ENCODE data around the gene AHNAK.

Gene AHNAK

GRCh38 chr11:62546244-62546928 lies at the start of gene AHNAK:
AHNAK (minus strand) TSS chr11:62546806; CDS start chr11:62536098, 10,708 bp downstream.
- in situ Hi-C loops (cut with HindIII; ENCODE audit: low sequenced_read_pairs), result no loop called here
- TF ChIP-seq CTCF (IDR thresholded peaks at IDR 0.05; ENCODE audit: low read depth, low read length, missing control alignments), result no peak
- H3K4me3 ChIP-seq (ENCODE audit: low read depth, low read length), result peak within 1 kb of the TSS; percentile 98
- DNase-seq (ENCODE audit: low read depth), result no peak

- in situ Hi-C loops (cut with HindIII; ENCODE audit: low sequenced_read_pairs), result no loop called here
- no peak overlapping the region for H3K4me3 ChIP-seq (ENCODE audit: low read depth, low read length)
- DNase-seq (ENCODE audit: low read depth), result no peak
- no peak for TF ChIP-seq CTCF (IDR thresholded peaks at IDR 0.05; ENCODE audit: low read depth, low read length, missing control alignments)
Measured at GRCh38 chr11:62595124-62595523, 48.5 kb upstream of the AHNAK start.

- no peak for DNase-seq (ENCODE audit: low read depth)
- H3K4me3 ChIP-seq (ENCODE audit: low read depth, low read length), result no peak overlapping the region
- peak; percentile 71 for TF ChIP-seq CTCF (IDR thresholded peaks at IDR 0.05; ENCODE audit: low read depth, low read length, missing control alignments)
- in situ Hi-C loops (cut with HindIII; ENCODE audit: low sequenced_read_pairs), result no loop called here
Measured at GRCh38 chr11:62593434-62594044, 46.9 kb upstream of the AHNAK start.

- TF ChIP-seq CTCF (IDR thresholded peaks at IDR 0.05; ENCODE audit: low read depth, low read length, missing control alignments), result no peak
- no peak overlapping the region for H3K4me3 ChIP-seq (ENCODE audit: low read depth, low read length)
- in situ Hi-C loops (cut with HindIII; ENCODE audit: low sequenced_read_pairs), result no loop called here
- DNase-seq (ENCODE audit: low read depth), result no peak
Measured at GRCh38 chr11:62592989-62593421, 46.4 kb upstream of the AHNAK start.

- TF ChIP-seq CTCF (IDR thresholded peaks at IDR 0.05; ENCODE audit: low read depth, low read length, missing control alignments), result no peak
- H3K4me3 ChIP-seq (ENCODE audit: low read depth, low read length), result peak overlapping the region; percentile 79
- in situ Hi-C loops (cut with HindIII; ENCODE audit: low sequenced_read_pairs), result no loop called here
- no peak for DNase-seq (ENCODE audit: low read depth)
Measured at GRCh38 chr11:62592146-62592815, 45.7 kb upstream of the AHNAK start.

- peak; percentile 99 for DNase-seq (ENCODE audit: low read depth)
- no peak for TF ChIP-seq CTCF (IDR thresholded peaks at IDR 0.05; ENCODE audit: low read depth, low read length, missing control alignments)
- H3K4me3 ChIP-seq (ENCODE audit: low read depth, low read length), result peak within 1 kb of the TSS; percentile 79
- in situ Hi-C loops (cut with HindIII; ENCODE audit: low sequenced_read_pairs), result no loop called here
Measured at GRCh38 chr11:62591448-62592145, 45.0 kb upstream of the AHNAK start, which contains the start of gene TUT1. TUT1 (minus strand) TSS chr11:62591523; CDS start chr11:62591485, 38 bp downstream.
